GM23338 (cell line): ENCODE data around the gene ACAD9. TPM values are rescaled to one million over a fixed set of nuclear protein-coding genes. Genes with fewer than 3 reads are reported as not detected.

Source experiments
- ATAC-seq: fragments of 200-7000 bp; cut with Tn5 transposase; 3 replicates; pipeline ENCODE4 v1.9.1; 2020
- DNase-seq: peaks from one replicate; pipeline ENCODE4 v3.0.0-alpha.2; 2015; ENCODE audit warnings: low spot score
- H2AFZ ChIP-seq: fragments of 200-600 bp; sonication (generic); 2 replicates; pipeline ENCODE4 v1.8.0; 2016; ENCODE audit warnings: antibody characterized with exemption, mild to moderate bottlenecking, moderate library complexity
- H3F3A ChIP-seq: fragments of 200-600 bp; sonication (generic); replicated peaks from 2 replicates; pipeline ENCODE4 v1.8.0; 2017; ENCODE audit warnings: antibody characterized with exemption, mixed run types, low read depth
- H3K27ac ChIP-seq: fragments of 200-600 bp; sonication (generic); 2 replicates; pipeline ENCODE4 v1.6.1; 2016; ENCODE audit warnings: low read depth
- H3K27me3 ChIP-seq: fragments of 200-600 bp; sonication (generic); 2 replicates; pipeline ENCODE4 v1.8.0; 2016; ENCODE audit warnings: mild to moderate bottlenecking, mixed run types, moderate library complexity; ENCODE audit not compliant: insufficient read depth
- H3K36me3 ChIP-seq: fragments of 200-600 bp; sonication (generic); 2 replicates; pipeline ENCODE4 v1.8.0; 2016; ENCODE audit warnings: mild to moderate bottlenecking; ENCODE audit not compliant: insufficient read depth
- H3K4me1 ChIP-seq: fragments of 200-600 bp; sonication (generic); 2 replicates; pipeline ENCODE4 v1.8.0; 2016; ENCODE audit warnings: mild to moderate bottlenecking, moderate library complexity; ENCODE audit not compliant: insufficient read depth
- H3K4me2 ChIP-seq: fragments of 200-600 bp; sonication (generic); 2 replicates; pipeline ENCODE4 v1.7.1; 2017; ENCODE audit warnings: mixed run types
- H3K4me3 ChIP-seq: fragments of 200-600 bp; sonication (generic); 2 replicates; pipeline ENCODE4 v1.6.1; 2016; ENCODE audit warnings: mixed run types
- H3K79me2 ChIP-seq: fragments of 200-600 bp; sonication (generic); replicated peaks from 2 replicates; pipeline ENCODE4 v1.8.0; 2017; ENCODE audit warnings: mild to moderate bottlenecking; ENCODE audit not compliant: insufficient read depth
- H3K9me2 ChIP-seq: fragments of 200-600 bp; sonication (generic); 2 replicates; pipeline ENCODE4 v1.8.0; 2017; ENCODE audit not compliant: insufficient read depth
- H4K20me1 ChIP-seq: fragments of 200-600 bp; sonication (generic); replicated peaks from 2 replicates; pipeline ENCODE4 v1.8.0; 2017; ENCODE audit warnings: mild to moderate bottlenecking; ENCODE audit not compliant: insufficient read depth
- H3K27ac Mint-ChIP-seq: 2 replicates; pipeline ENCODE4 v1.8.0; 2020; ENCODE audit warnings: inconsistent platforms, mild to moderate bottlenecking, moderate library complexity, mixed read lengths
- H3K27me3 Mint-ChIP-seq: 3 replicates; pipeline ENCODE4 v1.8.0; 2022; ENCODE audit warnings: low read depth, mild to moderate bottlenecking, moderate library complexity, mixed read lengths, inconsistent platforms; ENCODE audit not compliant: insufficient read depth, poor library complexity
- H3K36me3 Mint-ChIP-seq: 3 replicates; pipeline ENCODE4 v1.8.0; 2021; ENCODE audit warnings: low read depth, mild to moderate bottlenecking, inconsistent platforms, moderate library complexity, mixed read lengths
- H3K4me1 Mint-ChIP-seq: 3 replicates; pipeline ENCODE4 v1.8.0; 2020; ENCODE audit warnings: mild to moderate bottlenecking, inconsistent platforms, mixed read lengths
- H3K4me3 Mint-ChIP-seq: 3 replicates; pipeline ENCODE4 v1.8.0; 2021; ENCODE audit warnings: moderate library complexity, mild to moderate bottlenecking, inconsistent platforms, mixed read lengths
- H3K9me3 Mint-ChIP-seq: 3 replicates; pipeline ENCODE4 v1.8.0; 2020; ENCODE audit warnings: moderate library complexity, mild to moderate bottlenecking, inconsistent platforms, mixed read lengths
- CREB1 ChIP-seq: fragments of 250-450 bp; sonication (Bioruptor Pico); IDR thresholded peaks from 2 replicates; pipeline ENCODE4 v1.5.0; 2020; ENCODE audit warnings: low read depth, mild to moderate bottlenecking, moderate library complexity
- CTCF ChIP-seq, 2 experiments: fragments of 200-600 bp in 1 of 2; sonication (generic) in 1 of 2; conservative IDR thresholded peaks; 2 replicates each; pipeline versions ENCODE4 v1.5.1 to v1.6.1; 2016 to 2017; ENCODE audit warnings: antibody characterized with exemption in 2 of 2, low read depth in 2 of 2, mild to moderate bottlenecking in 2 of 2, moderate library complexity in 1 of 2
- ETS1 ChIP-seq: IDR thresholded peaks from 2 replicates; pipeline ENCODE4 v1.6.1; 2016; ENCODE audit warnings: antibody characterized with exemption
- EZH2 ChIP-seq: fragments of 200-600 bp; sonication (generic); IDR thresholded peaks from one replicate; pipeline ENCODE4 v1.8.0; 2017; ENCODE audit warnings: antibody characterized with exemption, mild to moderate bottlenecking, low read depth; ENCODE audit not compliant: unreplicated experiment
- EZH2phosphoT487 ChIP-seq: fragments of 200-600 bp; sonication (generic); IDR thresholded peaks from one replicate; pipeline ENCODE4 v1.8.1; 2018; ENCODE audit warnings: antibody characterized with exemption; ENCODE audit not compliant: unreplicated experiment
- JUNB ChIP-seq: IDR thresholded peaks from one replicate; pipeline ENCODE4 v1.6.1; 2016; ENCODE audit warnings: antibody characterized with exemption; ENCODE audit not compliant: unreplicated experiment
- NANOG ChIP-seq: IDR thresholded peaks from 2 replicates; pipeline ENCODE4 v1.6.1; 2016; ENCODE audit warnings: antibody characterized with exemption, borderline replicate concordance
- POLR2AphosphoS5 ChIP-seq: IDR thresholded peaks from 2 replicates; pipeline ENCODE4 v1.6.1; 2016; ENCODE audit warnings: antibody characterized with exemption, low read depth
- REST ChIP-seq: IDR thresholded peaks from one replicate; pipeline ENCODE4 v1.6.1; 2018; ENCODE audit warnings: antibody characterized with exemption; ENCODE audit not compliant: unreplicated experiment
- STAT1 ChIP-seq: IDR thresholded peaks from one replicate; pipeline ENCODE4 v1.6.1; 2016; ENCODE audit warnings: antibody characterized with exemption; ENCODE audit not compliant: unreplicated experiment
- ZNF114 ChIP-seq: fragments of 250-450 bp; sonication (Bioruptor Pico); IDR thresholded peaks from 2 replicates; pipeline ENCODE4 v1.5.0; 2020; ENCODE audit warnings: mild to moderate bottlenecking, moderate library complexity
- ZNF331 ChIP-seq: fragments of 250-450 bp; sonication (Bioruptor Pico); IDR thresholded peaks from 2 replicates; pipeline ENCODE4 v1.5.0; 2020; ENCODE audit warnings: low read depth, mild to moderate bottlenecking, moderate library complexity
- polyA plus RNA-seq: library from polyadenylated mRNA; unstranded; fragments of >200 nt; fragmentation: Nextera tagmentation; extraction: Ambion mirVana; gene quantifications from 2 replicates; pipeline ENCODE4 v1.2.1, GENCODE V29; 2016
- total RNA-seq: library from RNA; depleted of rRNA; stranded (reverse); fragments of >200 nt; shearing (Covaris generic); gene quantifications from 2 replicates; pipeline ENCODE4 v1.2.3, GENCODE V29; 2014
- TF ChIP-seq, protein P1 (sequence below): fragments of 250-450 bp; sonication (Bioruptor Pico); IDR thresholded peaks from 2 replicates; pipeline ENCODE4 v1.5.0; 2020; ENCODE audit warnings: mild to moderate bottlenecking, moderate library complexity

The ACAD9 gene
- total and polyA plus RNA-seq, 2 experiments from 2014 or later: 21.2 to 36.4 TPM

DNA sequence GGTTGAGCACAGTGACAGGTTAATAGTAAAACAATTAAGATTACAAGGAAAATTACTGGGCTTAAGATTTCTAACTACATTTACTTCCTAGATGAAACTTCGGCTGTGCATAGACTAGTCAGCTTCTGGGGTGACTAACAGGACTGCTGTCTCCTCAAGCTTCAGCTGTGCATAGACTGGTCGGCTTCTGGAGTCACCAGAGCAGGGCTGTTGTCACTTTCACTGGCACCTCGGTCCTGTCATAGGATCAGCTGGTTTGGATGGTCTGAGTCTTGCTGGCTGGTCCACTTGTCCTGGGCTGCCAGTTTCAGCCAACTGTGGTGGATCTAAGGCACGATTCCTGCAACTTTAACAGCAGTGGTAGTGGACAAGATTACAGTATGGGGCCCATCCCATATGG lies 23.9 kb upstream of the ACAD9 start:
- Histone ChIP-seq H3K27me3 (no peaks in the 10 kb centered on the region), H3K4me2 (no peak overlapping the region), H3K79me2 (no peaks in the 10 kb centered on the region), H3K27ac (no peak overlapping the region), H3K4me3 (no peak overlapping the region), H2AFZ (no peak overlapping the region), H3K4me1 (no peaks in the 10 kb centered on the region), H3F3A (no peaks in the 10 kb centered on the region), H3K36me3 (no peaks in the 10 kb centered on the region; the same call in none of the 2 replicates), H3K9me2 (no peaks in the 10 kb centered on the region), H4K20me1 (no peaks in the 10 kb centered on the region)
- ATAC-seq (no peak), DNase-seq (no peak)
- Mint-ChIP-seq H3K4me1 (no peaks in the 10 kb centered on the region), H3K4me3 (no peak overlapping the region), H3K9me3 (peaks cover 86% of the 10 kb centered on the region), H3K36me3 (peaks cover 50% of the 10 kb centered on the region), H3K27me3 (peaks cover 8% of the 10 kb centered on the region), H3K27ac (no peak overlapping the region)
- no peak for TF ChIP-seq ZNF331 (CRISPR knock-in tag)
- TF ChIP-seq EZH2phosphoT487: no peak
- no peak for TF ChIP-seq ZNF114
- no peak for TF ChIP-seq CREB1 (CRISPR knock-in tag)
- no peak for TF ChIP-seq EZH2
- no peak for TF ChIP-seq REST
- no peak for TF ChIP-seq JUNB
- no peak for TF ChIP-seq CTCF (conservative IDR thresholded peaks at IDR 0.05; ENCODE audit: low read depth in 2 of 2)
- TF ChIP-seq NANOG: no peak
- no peak for TF ChIP-seq ETS1
- no peak for TF ChIP-seq POLR2AphosphoS5
- TF ChIP-seq, protein P1, sequence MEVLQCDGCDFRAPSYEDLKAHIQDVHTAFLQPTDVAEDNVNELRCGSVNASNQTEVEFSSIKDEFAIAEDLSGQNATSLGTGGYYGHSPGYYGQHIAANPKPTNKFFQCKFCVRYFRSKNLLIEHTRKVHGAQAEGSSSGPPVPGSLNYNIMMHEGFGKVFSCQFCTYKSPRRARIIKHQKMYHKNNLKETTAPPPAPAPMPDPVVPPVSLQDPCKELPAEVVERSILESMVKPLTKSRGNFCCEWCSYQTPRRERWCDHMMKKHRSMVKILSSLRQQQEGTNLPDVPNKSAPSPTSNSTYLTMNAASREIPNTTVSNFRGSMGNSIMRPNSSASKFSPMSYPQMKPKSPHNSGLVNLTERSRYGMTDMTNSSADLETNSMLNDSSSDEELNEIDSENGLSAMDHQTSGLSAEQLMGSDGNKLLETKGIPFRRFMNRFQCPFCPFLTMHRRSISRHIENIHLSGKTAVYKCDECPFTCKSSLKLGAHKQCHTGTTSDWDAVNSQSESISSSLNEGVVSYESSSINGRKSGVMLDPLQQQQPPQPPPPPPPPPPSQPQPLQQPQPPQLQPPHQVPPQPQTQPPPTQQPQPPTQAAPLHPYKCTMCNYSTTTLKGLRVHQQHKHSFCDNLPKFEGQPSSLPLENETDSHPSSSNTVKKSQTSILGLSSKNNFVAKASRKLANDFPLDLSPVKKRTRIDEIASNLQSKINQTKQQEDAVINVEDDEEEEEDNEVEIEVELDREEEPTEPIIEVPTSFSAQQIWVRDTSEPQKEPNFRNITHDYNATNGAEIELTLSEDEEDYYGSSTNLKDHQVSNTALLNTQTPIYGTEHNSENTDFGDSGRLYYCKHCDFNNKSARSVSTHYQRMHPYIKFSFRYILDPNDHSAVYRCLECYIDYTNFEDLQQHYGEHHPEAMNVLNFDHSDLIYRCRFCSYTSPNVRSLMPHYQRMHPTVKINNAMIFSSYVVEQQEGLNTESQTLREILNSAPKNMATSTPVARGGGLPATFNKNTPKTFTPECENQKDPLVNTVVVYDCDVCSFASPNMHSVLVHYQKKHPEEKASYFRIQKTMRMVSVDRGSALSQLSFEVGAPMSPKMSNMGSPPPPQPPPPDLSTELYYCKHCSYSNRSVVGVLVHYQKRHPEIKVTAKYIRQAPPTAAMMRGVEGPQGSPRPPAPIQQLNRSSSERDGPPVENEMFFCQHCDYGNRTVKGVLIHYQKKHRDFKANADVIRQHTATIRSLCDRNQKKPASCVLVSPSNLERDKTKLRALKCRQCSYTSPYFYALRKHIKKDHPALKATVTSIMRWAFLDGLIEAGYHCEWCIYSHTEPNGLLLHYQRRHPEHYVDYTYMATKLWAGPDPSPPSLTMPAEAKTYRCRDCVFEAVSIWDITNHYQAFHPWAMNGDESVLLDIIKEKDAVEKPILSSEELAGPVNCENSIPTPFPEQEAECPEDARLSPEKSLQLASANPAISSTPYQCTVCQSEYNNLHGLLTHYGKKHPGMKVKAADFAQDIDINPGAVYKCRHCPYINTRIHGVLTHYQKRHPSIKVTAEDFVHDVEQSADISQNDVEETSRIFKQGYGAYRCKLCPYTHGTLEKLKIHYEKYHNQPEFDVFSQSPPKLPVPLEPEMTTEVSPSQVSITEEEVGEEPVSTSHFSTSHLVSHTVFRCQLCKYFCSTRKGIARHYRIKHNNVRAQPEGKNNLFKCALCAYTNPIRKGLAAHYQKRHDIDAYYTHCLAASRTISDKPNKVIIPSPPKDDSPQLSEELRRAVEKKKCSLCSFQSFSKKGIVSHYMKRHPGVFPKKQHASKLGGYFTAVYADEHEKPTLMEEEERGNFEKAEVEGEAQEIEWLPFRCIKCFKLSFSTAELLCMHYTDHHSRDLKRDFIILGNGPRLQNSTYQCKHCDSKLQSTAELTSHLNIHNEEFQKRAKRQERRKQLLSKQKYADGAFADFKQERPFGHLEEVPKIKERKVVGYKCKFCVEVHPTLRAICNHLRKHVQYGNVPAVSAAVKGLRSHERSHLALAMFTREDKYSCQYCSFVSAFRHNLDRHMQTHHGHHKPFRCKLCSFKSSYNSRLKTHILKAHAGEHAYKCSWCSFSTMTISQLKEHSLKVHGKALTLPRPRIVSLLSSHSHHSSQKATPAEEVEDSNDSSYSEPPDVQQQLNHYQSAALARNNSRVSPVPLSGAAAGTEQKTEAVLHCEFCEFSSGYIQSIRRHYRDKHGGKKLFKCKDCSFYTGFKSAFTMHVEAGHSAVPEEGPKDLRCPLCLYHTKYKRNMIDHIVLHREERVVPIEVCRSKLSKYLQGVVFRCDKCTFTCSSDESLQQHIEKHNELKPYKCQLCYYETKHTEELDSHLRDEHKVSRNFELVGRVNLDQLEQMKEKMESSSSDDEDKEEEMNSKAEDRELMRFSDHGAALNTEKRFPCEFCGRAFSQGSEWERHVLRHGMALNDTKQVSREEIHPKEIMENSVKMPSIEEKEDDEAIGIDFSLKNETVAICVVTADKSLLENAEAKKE (CRISPR knock-in tag): no peak
- no peak for TF ChIP-seq STAT1
